Hematopoietic multipotent progenitor cell treated with erythropoietin and hydrocortisone succinate and interleukin-3 and kit ligand, for 6 days (in vitro differentiated cells): Measurements from ENCODE around the gene BCLAF3.

Experiments
- DNase-seq: peaks from one replicate; pipeline ENCODE4 v3.0.0-alpha.2; 2015

The BCLAF3 gene

DNA sequence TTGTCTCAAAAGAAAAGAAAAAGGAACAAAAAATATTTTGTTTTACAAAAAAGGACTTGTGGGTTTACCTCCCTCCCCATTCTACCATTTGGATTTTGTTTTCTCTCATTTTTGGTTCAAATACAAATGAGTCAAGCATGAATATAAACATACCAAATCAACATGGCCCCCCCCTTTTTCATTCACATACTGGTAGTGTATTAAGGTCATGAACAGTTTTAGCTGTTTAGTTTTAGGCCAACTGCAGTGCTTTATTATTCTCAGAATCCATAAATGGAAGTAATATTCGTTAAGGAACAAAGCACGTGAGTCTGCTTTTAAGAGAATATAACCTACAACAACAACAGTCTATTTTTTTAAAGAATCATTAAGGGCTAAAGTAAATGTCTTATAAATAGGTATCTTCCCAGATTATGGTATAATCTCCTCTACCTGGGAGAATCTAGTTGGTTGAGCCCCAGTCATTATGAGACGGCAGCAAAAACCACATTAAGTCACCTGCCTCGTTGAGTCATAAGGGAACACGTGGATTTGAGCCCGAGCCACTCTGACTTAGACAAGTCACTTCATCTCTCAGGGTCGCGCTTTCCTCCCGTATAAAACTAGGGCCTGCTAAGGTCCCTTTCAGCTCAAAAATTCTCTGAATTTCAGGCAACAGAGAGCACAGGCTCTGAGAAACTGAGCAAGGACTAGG, 26.7 kb downstream of the BCLAF3 start:
- no peak for DNase-seq

DNA sequence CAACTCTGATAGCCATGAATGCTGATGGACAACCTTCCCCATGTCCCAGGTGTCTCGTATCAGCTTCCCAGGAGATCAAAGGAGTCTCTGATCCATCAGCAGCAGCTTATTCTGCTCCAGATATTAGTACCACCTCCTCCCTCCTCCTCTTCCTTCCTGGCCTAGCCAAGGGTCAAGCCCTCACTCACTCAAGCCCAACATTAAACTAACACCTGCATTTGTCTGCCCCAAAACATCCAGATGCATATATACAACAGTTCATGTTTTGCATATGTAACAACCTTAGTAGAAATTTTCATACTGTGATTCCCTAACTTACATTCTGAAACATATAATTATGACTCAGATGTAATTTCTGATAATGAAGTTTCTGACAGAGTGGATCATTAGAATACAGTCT, 29.9 kb downstream of the BCLAF3 start:
- DNase-seq, result no peak

DNA sequence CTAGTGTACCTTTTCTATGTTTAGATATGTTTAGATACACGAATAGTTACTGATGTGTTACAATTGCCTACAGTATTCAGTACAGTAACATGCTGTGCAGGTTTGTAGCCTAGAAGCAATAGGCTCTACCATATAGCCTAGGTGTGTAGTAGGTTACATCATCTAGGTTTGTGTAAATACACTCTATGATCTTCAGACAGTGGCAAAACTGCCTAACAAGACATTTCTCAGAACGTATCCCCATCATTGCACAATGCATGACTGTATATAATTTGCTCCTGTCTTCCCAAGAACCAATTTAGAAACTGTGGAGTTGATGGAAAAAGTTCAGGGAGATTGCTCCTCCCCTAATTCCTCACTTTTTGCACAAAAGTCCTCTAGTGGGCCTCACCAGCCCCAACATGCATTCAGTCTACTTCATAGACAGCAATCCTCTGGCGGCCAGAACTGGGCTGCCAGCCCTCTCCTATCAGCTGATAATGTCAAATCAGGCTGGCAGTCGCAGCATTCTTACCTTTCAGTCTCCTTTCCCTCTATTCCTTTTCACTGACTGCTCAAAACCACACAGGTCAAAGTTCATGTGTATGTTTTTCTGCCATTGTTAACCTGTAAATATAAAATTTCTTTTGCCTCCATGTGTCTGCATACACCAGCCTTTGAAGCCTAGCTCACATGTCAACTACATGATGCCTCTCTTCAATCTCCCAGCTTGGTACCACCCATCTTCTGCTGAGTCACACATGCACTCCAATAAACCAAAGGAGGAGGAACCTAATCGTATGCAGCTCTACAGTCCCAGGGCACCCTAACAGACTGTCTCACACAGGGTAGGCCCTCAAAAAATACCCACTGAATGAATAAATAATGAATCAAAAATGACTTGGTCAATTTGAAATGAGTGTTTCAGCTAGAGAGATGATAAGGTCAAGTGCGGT, 32.0 kb downstream of the BCLAF3 start:
- DNase-seq, result no peak

DNA sequence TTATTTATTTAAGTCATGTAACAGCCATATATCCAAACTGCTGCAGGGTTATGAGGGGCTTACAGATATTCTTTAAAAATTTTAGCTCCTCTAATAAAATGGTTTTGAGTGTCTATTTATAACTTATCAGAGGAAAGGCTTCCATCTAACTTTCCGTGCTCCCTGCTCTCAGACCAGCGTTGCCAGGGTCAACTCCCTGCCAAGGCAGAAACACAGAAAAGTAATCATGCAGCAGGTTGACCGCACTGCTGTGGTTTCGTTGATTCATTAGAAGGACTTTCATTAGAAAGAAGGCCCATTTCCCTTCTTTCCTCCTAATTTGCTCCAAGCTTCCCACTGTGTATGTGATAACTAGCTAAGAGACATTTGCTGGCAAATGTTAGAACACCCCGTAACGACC, 33.9 kb downstream of the BCLAF3 start:
- DNase-seq, result no peak

DNA sequence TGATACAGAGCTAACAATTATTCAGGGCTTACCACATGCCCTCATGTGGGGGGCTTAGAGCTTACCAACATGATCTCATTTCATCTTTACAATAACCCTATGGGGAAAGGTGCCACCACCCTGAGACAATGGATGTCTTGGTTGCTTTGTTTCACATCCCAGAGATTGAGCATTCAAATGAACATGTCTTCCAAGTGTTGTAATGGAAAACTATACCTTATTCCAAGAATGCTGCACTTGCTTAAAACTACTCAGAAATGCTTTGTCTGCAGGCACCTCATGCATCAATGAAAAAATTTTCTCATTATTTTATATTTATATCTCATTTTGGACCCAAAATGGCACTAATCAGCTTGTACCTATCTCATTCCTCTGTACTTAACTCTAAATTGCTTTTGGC, 34.6 kb downstream of the BCLAF3 start:
- no peak for DNase-seq

DNA sequence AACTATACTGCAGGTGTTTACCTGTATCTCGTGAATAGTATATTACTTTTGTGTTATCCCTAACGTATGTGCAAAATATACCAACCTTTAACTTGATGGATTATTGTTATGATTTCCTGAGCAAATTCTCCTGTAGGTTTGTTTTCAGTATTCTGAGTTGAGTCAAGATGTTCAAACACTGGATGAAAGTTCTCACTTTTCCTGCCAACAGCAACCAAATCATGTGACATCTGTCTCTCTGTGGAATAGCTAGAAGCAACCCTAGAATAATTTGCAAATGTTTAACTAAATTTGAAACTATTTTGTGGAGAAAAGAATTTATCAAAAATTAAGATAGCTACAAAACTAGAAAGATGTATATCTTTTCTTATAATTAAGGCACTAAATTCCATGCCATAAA, 35.6 kb downstream of the BCLAF3 start:
- DNase-seq, result no peak

DNA sequence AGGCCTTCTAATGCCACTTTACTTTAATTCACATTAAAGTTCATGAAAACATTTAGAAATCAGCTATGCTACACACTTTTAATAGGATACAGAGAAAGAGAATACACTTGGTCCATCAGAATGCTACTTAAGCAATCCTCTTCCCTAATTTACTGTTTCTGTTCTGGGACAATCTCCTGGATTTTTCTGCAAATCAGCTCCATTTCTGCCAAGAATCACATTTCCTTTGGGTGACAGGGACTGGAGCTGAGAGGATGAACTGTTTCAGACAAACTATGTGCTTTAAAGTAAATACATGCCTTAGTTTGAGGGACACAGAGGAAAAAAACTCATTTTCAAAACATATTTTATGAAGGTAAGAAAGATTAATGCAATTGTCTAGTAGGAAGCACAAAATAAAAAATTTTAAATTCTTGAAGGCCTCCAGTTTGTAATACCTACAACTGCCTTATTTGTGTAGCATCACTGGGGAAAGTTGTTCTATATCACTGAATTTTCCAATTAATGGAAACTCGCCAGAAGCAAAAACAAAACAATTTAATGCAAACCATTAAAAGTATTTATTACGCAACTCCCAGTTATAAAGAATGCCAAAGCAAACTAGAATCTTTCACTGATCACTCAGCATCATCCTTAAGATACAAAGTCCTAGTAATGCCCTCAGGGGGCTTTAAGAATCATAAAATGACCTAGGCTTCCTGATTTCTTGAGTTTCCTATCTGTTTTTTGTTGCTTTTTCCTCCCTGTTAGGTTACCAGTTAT, 36.3 kb downstream of the BCLAF3 start:
- DNase-seq, result no peak

DNA sequence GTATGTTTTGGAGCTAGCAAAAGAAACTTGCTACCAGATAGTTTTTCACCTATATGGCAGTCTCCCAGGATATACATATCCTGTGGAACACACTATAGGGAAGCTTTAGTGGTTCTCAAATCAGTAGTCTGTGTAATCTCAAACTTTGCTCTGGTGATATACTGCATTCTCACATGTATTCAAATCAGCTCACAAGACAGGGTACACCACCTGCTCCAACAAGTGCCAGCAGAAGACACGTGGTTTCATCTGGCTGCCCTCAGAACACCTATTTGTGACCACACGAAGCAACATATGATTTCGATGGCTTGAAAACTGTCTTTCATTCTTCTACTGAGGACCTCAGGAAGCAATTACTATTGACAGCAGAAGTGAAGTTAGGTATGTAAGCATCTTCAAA, 37.7 kb downstream of the BCLAF3 start:
- no peak for DNase-seq

DNA sequence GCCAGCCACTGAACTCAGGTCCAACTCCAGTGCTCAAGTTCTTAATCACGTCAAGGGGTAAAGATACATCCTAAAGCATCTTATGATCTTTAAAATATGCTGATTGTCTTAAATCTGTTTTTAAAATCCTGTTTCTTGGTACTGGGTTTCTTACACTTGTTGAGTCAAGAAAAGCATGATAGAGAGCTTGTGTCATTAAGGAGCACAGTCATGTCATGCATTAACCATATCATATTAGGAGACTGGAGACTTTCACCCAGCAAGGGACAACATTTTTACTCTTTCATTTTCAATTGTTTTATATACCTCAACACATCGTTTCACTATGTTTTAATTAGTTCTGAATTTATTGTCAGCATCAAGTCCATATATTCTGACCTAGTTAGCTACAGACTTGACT, 41.5 kb downstream of the BCLAF3 start:
- no peak for DNase-seq

DNA sequence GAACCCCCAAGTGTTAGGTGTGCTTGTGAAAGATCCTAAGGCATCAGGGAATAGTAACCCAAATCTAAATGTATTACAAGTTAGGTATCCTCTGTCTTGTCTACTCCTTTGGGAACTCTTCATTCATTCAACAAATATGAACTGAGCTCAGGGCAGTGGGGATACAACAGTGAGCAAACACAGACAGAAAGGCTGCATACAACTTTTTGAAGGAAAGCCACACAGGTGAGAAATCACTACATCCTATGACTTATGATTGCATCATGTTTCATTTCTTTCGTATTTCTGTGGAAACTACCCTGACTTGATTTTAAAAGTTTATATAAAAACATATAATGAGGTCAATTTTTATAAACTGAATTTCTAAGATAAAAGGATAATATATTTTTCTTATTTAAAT, 43.2 kb downstream of the BCLAF3 start:
- no peak for DNase-seq
